Mammary epithelial cell (primary cell): Measurements from ENCODE around the gene VGLL3.

Experiments used
- CTCF ChIP-seq, 2 donors: IDR thresholded peaks in 1 of 2; conservative IDR thresholded peaks in 1 of 2; 2 replicates each; pipeline ENCODE4 v1.5.1; 2011 to 2012; ENCODE audit warnings: inconsistent platforms in 2 of 2, low read length in 2 of 2, mild to moderate bottlenecking in 2 of 2, control low read depth in 1 of 2, low read depth in 1 of 2; ENCODE audit not compliant: insufficient read depth in 1 of 2; ENCODE audit errors: extremely low read depth in 1 of 2
- EZH2 ChIP-seq: IDR thresholded peaks from 2 replicates; pipeline ENCODE4 v1.6.1; 2012; ENCODE audit warnings: low read length, inconsistent platforms, borderline replicate concordance

GRCh38 chr3:86890741-86891396, 100.1 kb downstream of the VGLL3 start:
- TF ChIP-seq CTCF (conservative IDR thresholded peaks at IDR 0.05 in 1 of 2, IDR thresholded peaks at IDR 0.05 in 1 of 2; ENCODE audit: extremely low read depth in 1 of 2, insufficient read depth in 1 of 2, low read depth in 1 of 2, low read length in 2 of 2) (no peak), EZH2 (no peak)
